GM19397 (cell line): ENCODE results near the gene CNOT11.
"Not testable (repeated sequence)": the region's sequence is repeated elsewhere in the genome, so short reads cannot be mapped to it uniquely, and the experiment has no call there.

Experiments used
- ATAC-seq: cut with Tn5 transposase; IDR thresholded peaks from one replicate; pipeline ENCODE4 v1.9.1; 2021; ENCODE audit warnings: mild to moderate bottlenecking, moderate library complexity; ENCODE audit not compliant: unreplicated experiment

CNOT11 gene

DNA sequence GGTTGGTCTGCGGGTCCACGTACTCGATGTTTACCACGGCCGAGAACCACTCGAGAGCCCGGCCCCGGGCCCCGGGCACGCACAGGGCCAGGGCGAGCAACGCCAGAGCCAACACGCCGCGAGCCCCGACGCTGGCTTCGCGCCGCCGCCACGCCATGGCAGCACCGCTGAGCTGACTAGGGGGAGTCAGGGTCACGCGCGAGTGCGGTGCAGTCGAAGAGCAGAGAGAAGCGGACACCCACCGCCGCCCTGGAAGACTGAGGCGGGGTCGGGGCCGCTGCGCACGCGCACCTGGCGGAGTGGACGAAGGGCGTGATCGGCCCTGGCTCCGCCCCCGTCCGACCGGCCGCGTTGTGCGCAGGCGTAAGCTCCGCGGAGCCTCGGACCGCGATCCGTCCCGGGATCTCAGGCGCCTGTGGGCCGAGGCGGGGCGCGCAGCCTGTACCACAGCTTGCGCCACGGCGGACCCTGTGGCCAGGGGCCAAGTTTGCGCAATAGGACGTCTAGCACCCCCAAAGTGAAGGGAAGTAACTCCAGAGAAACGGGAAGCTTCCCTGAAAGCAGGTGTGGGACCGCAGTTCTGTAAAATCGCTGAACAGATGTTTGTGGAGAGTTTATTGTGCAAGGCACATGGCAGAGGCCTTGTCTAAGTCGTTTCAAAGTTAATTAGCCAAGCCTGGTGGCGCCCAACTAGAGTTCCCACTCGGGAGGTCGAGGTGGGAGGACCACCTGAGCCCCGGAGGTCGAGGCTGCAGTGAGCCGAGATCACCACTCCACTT, 55.9 kb downstream of the CNOT11 start, which contains the start of gene RNF149:
RNF149 (minus strand) TSS at position 270 of the 779 bp plus-strand sequence; CDS start at position 157, 113 bp downstream.
- ATAC-seq, result peak; percentile 77

DNA sequence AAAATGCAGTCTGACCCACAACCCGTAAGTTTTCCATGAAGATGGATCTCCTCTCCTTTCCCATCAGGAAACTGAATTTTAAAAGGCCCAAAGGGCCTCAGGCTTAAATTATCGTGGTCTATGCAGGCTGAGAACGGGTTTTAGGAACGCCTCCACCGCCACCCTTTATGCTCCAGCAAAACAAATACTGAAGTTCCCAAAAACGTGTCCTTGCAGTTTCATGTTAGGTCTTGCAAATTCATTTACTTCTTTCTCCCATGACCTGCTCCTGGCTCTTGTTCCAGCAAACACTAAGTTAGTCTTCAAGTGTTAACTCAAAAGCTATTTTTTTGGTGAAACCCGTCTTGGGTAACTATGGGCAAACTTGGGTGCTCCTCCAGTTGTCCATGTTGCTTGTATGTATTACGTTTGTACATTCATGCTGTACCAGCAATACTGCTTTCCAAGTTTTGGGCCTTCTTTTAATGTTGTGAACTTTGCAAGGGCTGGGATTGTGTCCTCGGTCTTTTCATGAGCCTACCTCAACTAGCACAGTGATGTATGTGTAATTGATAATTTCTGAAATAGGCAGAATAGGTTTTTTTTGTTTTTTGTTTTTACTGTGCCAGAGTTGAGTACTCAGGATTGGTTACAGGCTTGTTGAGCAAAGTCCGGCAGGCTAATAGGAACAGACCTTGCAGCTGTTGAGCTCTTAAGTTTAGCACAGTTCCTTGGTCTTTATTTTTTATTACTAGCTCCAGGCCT, 57.6 kb downstream of the CNOT11 start:
- ATAC-seq, result no peak

DNA sequence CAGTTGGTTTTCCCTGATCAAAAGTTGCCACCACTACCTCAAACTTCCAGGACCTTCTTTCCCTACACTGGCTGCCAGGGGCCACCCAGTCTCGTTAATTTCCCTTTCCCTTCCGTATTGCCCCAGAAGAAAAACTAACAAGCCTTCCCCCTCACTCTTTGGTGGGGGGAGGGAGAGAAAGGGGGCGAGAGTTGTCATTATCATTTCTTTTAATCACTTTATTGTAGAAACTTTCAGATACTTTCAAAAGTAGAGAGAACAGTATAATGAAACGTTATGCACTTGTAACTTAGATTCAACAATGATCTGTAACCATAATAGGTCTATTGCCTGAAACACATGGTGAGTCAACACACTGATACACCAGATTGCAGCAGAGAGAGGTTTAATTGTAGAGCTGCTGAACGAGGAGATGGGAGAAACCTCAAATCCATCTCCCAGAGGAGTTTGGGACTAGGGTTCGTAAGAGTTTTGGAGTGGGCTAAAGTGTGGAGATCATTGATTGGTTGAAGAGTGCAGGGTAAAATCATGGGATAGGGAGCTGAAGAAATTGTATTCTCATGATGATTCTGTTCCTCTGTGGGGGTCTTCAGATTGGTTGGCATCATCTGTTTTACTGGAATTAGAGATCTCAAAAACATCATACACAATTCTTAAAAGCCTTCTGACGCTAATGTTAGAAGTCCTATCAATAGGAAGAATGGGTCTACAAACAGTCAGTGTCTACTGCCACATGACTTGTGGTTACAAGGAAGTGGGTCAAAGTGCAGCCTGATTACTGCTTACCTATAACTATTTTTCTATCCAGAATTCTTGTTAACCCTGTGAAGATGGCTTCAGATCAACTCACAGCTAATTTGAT, 58.4 kb downstream of the CNOT11 start:
- no peak for ATAC-seq

DNA sequence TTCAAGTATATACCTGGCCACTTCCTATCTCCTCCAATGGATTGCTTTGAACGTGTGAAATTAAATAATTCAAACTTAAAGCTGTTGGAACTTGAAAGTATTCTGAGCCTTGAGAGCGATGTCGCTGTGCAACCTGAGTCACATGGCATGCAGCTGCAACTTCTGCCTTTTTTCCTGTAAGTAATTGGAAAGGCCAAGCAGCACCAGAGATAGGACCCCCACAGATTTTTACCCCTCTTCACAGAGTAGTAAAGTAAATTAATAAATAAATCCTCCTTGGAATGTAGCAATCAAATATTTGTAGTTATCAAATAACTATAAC, 59.0 kb downstream of the CNOT11 start:
- ATAC-seq, result no peak

DNA sequence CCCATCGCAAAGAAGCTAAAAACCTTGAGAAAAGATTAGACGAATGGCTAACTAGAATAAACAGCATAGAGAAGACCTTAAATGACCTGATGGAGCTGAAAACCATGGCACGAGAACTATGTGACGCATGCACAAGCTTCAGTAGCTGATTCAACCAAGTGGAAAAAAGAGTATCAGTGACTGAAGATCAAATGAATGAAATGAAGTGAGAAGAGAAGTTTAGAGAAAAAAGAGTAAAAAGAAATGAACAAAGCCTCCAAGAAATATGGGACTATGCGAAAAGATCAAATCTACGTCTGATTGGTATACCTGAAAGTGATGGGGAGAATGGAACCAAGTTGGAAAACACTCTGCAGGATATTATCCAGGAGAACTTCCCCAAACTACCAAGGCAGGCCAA, 63.9 kb downstream of the CNOT11 start:
- ATAC-seq, result not testable (repeated sequence)
